Neural progenitor cell (in vitro differentiated cells): ENCODE data around the gene TRIM46.

Experiments used
- EZH2 ChIP-seq: fragments of 200-600 bp; sonication (generic); IDR thresholded peaks from 2 replicates; pipeline ENCODE4 v1.6.1; 2017; ENCODE audit warnings: antibody characterized with exemption, mild to moderate bottlenecking, moderate library complexity
- TF ChIP-seq, protein P1 (sequence below): fragments of 200-600 bp; sonication (generic); IDR thresholded peaks from 2 replicates; pipeline ENCODE4 v1.5.1; 2017; ENCODE audit warnings: antibody characterized with exemption, mild to moderate bottlenecking

DNA sequence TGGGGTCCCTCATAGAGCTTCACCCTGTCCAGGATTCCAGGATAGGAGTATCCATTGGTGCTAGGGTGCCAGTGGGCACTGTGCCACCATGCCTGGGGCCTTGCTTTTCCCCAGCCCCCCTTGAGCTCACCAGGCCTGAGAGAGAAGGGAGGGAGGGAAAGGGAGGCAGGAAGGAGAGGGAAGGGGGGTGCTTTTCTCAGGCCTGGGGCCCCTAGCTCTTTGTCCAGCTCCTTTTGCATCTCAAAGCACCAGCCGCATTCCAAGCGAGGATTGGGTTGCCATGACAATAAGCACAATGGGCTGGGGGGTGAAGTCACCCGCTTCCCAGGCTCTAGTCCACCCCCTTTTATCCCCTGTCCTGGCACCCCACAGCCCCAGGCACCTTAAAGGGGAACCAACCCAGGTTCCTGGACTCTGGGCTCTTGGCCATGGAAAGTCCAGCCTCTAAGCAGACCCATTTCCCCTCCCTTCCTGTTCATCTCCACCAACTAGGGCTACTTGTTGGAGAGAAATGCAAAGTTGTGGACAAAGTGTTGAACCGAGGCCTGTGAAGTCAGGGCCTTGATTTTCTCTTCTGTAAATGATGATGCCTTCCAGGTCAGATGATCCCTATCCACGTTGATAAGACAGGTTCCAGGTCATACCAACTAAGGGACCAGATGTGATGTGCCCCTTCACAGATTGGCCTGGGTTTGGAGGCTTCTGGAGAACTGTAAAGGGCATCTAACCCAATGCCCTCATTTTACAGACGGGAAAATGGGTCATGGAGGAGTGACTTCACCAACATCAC is 22.6 kb downstream of the TRIM46 start:
- TF ChIP-seq, protein P1, sequence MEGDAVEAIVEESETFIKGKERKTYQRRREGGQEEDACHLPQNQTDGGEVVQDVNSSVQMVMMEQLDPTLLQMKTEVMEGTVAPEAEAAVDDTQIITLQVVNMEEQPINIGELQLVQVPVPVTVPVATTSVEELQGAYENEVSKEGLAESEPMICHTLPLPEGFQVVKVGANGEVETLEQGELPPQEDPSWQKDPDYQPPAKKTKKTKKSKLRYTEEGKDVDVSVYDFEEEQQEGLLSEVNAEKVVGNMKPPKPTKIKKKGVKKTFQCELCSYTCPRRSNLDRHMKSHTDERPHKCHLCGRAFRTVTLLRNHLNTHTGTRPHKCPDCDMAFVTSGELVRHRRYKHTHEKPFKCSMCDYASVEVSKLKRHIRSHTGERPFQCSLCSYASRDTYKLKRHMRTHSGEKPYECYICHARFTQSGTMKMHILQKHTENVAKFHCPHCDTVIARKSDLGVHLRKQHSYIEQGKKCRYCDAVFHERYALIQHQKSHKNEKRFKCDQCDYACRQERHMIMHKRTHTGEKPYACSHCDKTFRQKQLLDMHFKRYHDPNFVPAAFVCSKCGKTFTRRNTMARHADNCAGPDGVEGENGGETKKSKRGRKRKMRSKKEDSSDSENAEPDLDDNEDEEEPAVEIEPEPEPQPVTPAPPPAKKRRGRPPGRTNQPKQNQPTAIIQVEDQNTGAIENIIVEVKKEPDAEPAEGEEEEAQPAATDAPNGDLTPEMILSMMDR = no peak
- TF ChIP-seq EZH2 = no peak
